GM21423 (cell line): ENCODE results near the gene STRN.
"Not testable (repeated sequence)": the region's sequence is repeated elsewhere in the genome, so short reads cannot be mapped to it uniquely, and the experiment has no call there.

Experiments
- ATAC-seq: cut with Tn5 transposase; IDR thresholded peaks from one replicate; pipeline ENCODE4 v1.9.1; 2021; ENCODE audit warnings: mild to moderate bottlenecking, moderate library complexity; ENCODE audit not compliant: unreplicated experiment

The STRN gene

GRCh38 chr2:36966370-36967235 is at the start of gene STRN:
Gene STRN (minus strand): TSS chr2:36966536. CDS start chr2:36966463, 73 bp downstream.
- ATAC-seq: peak; percentile 97

GRCh38 chr2:37013315-37013641 is 46.9 kb upstream of the STRN start:
- ATAC-seq: peak; percentile 26

GRCh38 chr2:37011130-37011529 is 44.8 kb upstream of the STRN start:
- ATAC-seq: no peak

GRCh38 chr2:37005118-37005868 is 39.0 kb upstream of the STRN start:
- ATAC-seq: peak; percentile 99

DNA sequence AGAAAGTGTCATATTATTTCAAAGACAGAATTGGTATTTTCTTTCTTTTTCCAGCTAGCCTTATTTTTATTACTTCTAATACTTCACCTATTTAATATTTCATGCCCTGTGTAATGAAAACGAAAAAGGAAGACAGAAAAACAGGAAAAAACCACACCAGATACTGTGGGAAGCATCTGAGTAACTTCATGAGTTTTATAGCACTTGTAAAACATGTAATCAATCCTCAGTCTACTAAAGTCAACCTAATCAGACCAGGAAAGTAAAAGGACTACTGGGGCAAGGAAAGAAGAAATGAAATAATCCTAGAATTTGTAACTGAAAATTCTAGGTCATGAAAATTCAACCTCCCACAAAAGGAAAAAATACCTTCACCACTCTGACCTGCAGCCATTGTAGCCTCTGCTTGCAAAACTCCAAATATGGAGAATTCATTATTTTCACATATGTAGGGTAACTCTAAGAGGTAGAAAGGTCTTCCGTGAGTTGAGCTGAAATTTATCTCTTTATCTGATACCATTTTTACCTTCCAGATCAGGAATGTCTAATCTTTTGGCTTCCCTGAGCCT is 34.7 kb upstream of the STRN start:
- ATAC-seq: no peak

GRCh38 chr2:37000318-37000717 is 34.0 kb upstream of the STRN start:
- no peak for ATAC-seq

- not testable (repeated sequence) for ATAC-seq
Observed at GRCh38 chr2:36999416-36999815, 33.1 kb upstream of the STRN start.

GRCh38 chr2:36993841-36994620 is 27.7 kb upstream of the STRN start:
- no peak for ATAC-seq

GRCh38 chr2:36988008-36988407 is 21.7 kb upstream of the STRN start:
- no peak for ATAC-seq

DNA sequence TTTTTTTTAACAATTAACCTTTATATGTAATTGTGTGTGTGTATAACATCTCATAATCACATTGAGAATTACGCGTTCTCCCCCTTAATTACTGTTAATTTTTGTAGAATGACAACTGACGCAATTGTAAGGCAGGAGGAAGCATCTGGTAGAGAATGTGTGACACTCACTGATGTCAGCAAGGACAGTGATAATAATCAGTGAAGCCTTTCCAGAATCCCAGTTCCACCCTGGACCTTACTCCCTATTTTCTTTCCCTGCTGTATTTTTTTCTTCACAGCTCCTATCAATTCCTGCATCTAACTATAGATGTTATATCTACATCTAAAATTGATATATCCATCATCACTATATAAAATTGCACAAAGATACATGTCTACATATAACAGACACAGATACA is 16.1 kb upstream of the STRN start:
- no peak for ATAC-seq

GRCh38 chr2:36981911-36982310 is 15.6 kb upstream of the STRN start:
- no peak for ATAC-seq

DNA sequence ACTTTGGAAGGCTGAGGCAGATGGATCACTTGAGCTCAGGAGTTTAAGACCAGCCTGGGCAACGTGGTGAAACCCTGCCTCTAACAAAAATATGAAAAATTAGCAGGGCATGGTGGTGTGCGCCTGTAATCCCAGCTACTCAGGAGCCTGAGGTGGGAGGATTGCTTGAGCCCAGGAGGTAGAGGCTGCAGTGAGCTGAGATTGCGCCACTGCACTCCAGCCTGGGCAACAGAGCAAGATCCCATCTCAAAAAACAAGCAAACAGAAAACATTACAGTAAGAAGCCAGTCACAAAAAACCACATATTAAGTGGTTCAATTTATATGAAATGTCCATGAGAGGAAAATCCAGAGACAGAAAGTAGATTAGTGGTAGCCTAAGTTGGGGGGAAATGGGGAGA is 12.7 kb upstream of the STRN start:
- not testable (repeated sequence) for ATAC-seq

DNA sequence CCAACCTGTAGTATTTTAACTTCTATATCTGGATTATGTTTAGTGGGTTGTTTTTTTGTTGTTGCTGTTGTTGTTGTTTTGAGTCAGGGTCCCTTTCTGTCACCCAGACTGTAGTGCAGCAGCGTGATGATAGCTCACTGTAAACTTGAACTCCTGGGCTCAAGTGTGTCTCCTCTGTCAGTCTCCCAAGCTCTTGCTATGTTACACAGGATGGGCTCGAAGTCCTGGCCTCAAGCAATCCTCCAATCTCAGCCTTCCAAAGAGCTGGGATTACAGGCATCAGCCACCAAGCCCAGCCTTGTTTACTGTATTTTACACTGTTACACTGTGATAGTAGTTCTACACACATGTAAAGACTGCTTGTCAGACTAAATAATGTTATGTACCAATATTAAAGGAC is 9.7 kb upstream of the STRN start:
- ATAC-seq: no peak

DNA sequence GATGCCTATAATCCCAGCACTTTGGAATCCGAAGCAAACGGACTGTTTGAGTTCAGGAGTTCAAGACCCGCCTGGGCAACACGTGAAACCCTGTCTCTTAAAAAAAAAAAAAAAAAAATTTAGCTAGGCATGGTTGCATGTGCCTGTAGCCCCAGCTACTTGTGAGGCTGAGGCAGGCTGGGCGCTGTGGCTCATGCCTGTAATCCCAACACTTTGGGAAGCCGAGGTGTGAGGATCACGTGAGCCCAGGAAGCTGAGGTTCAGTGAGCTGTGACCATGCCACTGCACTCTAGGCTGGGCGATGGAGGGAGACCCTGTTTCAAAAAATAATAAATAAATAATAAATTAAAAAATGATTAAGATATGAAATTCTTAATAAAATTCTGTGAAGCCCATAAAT is 9.0 kb upstream of the STRN start:
- ATAC-seq: no peak

- no peak for ATAC-seq
Observed at GRCh38 chr2:36973320-36973719, 7.0 kb upstream of the STRN start.

- ATAC-seq: no peak
Observed at GRCh38 chr2:36971990-36972389, 5.7 kb upstream of the STRN start.

DNA sequence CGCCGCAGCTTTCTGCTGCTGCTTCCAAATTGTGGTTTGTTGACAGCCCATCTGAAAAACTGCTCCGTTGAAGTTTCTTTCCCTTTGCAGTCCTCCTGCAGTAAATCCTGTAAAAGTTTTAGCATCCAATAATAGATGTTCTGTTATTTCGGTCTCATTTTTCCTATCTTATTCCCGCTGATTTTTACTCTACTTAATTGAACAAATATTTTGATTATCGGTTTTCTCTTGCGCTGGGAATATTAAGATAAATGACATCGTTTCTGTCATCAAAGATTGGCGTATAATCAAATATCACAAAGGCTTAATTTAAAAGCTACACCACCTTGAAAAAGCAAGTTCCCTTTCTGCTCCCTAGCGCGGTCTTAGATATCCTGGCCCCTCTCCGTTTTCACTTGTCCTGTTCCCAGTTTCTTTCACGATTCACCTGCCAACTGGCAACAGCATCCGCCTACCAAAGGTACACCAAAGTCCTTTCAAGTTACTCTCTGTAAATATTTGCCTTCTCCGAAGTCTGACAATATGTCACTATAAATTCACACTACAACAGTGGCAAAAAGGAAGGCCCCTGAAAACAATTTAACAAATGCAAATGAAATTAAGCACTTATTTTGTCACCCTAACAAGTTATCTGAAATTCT is 1.0 kb upstream of the STRN start:
- ATAC-seq: no peak

GRCh38 chr2:36965751-36966369 is 476 bp downstream of the STRN start:
- ATAC-seq: peak; percentile 23

GRCh38 chr2:36965206-36965605 is 1.1 kb downstream of the STRN start:
- ATAC-seq: no peak

DNA sequence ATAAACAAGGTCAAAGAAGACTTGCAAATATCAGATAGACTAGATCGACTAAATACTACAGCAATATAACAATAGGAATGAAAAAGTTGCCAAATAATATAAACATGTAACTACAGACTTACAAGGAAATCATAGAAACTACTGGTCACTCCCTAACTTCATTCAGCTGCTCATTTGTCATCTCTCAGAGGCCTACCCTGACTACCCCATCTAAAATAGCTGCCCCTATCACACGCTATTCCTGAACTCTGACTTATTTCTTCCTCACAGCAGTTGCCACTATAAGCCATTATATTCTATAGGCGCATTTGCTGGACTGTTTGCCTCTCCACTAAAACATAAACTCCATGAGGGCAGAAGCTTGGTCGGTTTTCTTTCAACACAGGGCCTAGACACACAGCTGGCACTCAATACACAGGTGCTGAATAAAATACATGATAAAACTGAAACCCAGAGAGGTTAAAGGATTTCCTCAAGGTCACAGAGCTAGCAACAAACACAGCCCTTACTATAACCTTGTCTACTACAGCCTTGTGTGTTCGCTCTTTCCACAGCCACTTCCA is 1.8 kb downstream of the STRN start:
- no peak for ATAC-seq
